AG04450 (cell line): ENCODE data around the gene FAM222A. TPM values are rescaled to one million over a fixed set of nuclear protein-coding genes. Genes with fewer than 3 reads are reported as not detected.

ENCODE experiments used
- CTCF ChIA-PET: fragments of 300-600, 350-600 bp; formaldehyde crosslinking; extraction: SDS; loops from one replicate; lab custom pipeline; 2022; ENCODE audit warnings: antibody characterized with exemption, inconsistent platforms; lab: Charles Lee
- POLR2A ChIA-PET: fragments of 350-600 bp; formaldehyde crosslinking; extraction: SDS; loops from one replicate; lab custom pipeline; 2021; ENCODE audit warnings: antibody characterized with exemption, inconsistent platforms; lab: Yijun Ruan, JAX
- DNase-seq: peaks from one replicate; pipeline ENCODE4 v3.0.0-alpha.2; 2011; ENCODE audit warnings: low read depth, low spot score
- H3K27ac ChIP-seq: one replicate; pipeline ENCODE4 v1.5.1; 2012; ENCODE audit warnings: low read depth, low read length, control low read depth
- H3K27me3 ChIP-seq: one replicate; pipeline ENCODE4 v1.6.0; 2012; ENCODE audit warnings: low read length; ENCODE audit not compliant: control insufficient read depth, insufficient read depth
- H3K4me3 ChIP-seq: 2 replicates; pipeline ENCODE4 v1.5.1; 2011; ENCODE audit warnings: mild to moderate bottlenecking, low read depth, low read length, control low read depth
- H3K9me3 ChIP-seq: 2 replicates; pipeline ENCODE4 v1.5.1; 2012; ENCODE audit warnings: low read length; ENCODE audit not compliant: control insufficient read depth, insufficient read depth
- polyA plus RNA-seq: library from polyadenylated mRNA; depleted of rRNA; stranded (reverse); fragments of >200 nt; gene quantifications from 2 replicates; pipeline ENCODE4 v1.2.3, GENCODE V29; 2011
- TF ChIP-seq, protein P1 (sequence below): IDR thresholded peaks from 2 replicates; pipeline ENCODE4 v1.5.1; 2011; ENCODE audit warnings: low read depth, low read length, control low read depth, inconsistent platforms

The FAM222A gene
- polyA plus RNA-seq, 1 experiment = 0.15 TPM

GRCh38 chr12:109736552-109737108 lies 23.0 kb downstream of the FAM222A start:
- ChIA-PET CTCF (no interaction called here), POLR2A (interaction anchor here (0.8 kb wide), 1 partner anchor 8 kb away, joined by 4 read pairs; no protein-coding TSS in a partner anchor)
- H3K4me3 ChIP-seq = no peak overlapping the region
- H3K27ac ChIP-seq = no peak overlapping the region
- peaks cover 17% of the 10 kb centered on the region for H3K27me3 ChIP-seq
- TF ChIP-seq, protein P1, sequence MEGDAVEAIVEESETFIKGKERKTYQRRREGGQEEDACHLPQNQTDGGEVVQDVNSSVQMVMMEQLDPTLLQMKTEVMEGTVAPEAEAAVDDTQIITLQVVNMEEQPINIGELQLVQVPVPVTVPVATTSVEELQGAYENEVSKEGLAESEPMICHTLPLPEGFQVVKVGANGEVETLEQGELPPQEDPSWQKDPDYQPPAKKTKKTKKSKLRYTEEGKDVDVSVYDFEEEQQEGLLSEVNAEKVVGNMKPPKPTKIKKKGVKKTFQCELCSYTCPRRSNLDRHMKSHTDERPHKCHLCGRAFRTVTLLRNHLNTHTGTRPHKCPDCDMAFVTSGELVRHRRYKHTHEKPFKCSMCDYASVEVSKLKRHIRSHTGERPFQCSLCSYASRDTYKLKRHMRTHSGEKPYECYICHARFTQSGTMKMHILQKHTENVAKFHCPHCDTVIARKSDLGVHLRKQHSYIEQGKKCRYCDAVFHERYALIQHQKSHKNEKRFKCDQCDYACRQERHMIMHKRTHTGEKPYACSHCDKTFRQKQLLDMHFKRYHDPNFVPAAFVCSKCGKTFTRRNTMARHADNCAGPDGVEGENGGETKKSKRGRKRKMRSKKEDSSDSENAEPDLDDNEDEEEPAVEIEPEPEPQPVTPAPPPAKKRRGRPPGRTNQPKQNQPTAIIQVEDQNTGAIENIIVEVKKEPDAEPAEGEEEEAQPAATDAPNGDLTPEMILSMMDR = no peak
- no peak for DNase-seq
- no peaks in the 10 kb centered on the region for H3K9me3 ChIP-seq

DNA sequence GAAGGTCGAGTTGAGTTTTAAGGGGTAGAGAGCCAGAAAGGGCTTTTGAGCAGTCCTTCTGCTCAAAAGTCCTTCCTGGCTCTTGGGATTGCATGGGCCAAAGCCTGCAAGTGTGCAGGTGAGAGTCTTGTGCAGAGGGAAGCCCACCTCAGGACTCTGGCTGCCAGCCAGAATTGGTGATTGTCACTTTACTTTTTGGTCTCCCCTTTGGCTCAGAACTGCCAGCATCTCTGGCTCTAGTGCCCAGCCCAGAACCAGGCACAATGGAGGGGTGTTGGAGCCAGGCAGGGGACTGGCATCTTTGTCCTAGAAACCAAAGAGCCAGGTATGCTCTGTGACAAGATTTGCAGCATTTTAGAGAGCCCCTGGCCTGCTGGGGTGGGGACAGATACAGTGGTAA lies 23.5 kb downstream of the FAM222A start:
- Histone ChIP-seq H3K27ac (no peak overlapping the region), H3K4me3 (no peak overlapping the region), H3K27me3 (peaks cover 16% of the 10 kb centered on the region), H3K9me3 (no peaks in the 10 kb centered on the region)
- TF ChIP-seq, protein P1 = no peak
- ChIA-PET POLR2A (interaction anchor here (0.8 kb wide), 1 partner anchor 8 kb away, joined by 4 read pairs; no protein-coding TSS in a partner anchor), CTCF (no interaction called here)
- DNase-seq = no peak

- no peak overlapping the region for H3K27ac ChIP-seq
- TF ChIP-seq, protein P1 = no peak
- ChIA-PET CTCF (no interaction called here), POLR2A (no interaction called here)
- H3K9me3 ChIP-seq = no peaks in the 10 kb centered on the region
- DNase-seq = no peak
- no peak overlapping the region for H3K4me3 ChIP-seq
- H3K27me3 ChIP-seq = peaks cover 12% of the 10 kb centered on the region
Observed at GRCh38 chr12:109737631-109738030, 24.0 kb downstream of the FAM222A start.

GRCh38 chr12:109738209-109738608 lies 24.6 kb downstream of the FAM222A start:
- ChIA-PET POLR2A (no interaction called here), CTCF (no interaction called here)
- Histone ChIP-seq H3K27me3 (peaks cover 11% of the 10 kb centered on the region), H3K27ac (no peak overlapping the region), H3K4me3 (no peak overlapping the region), H3K9me3 (no peaks in the 10 kb centered on the region)
- TF ChIP-seq, protein P1 = no peak
- no peak for DNase-seq

DNA sequence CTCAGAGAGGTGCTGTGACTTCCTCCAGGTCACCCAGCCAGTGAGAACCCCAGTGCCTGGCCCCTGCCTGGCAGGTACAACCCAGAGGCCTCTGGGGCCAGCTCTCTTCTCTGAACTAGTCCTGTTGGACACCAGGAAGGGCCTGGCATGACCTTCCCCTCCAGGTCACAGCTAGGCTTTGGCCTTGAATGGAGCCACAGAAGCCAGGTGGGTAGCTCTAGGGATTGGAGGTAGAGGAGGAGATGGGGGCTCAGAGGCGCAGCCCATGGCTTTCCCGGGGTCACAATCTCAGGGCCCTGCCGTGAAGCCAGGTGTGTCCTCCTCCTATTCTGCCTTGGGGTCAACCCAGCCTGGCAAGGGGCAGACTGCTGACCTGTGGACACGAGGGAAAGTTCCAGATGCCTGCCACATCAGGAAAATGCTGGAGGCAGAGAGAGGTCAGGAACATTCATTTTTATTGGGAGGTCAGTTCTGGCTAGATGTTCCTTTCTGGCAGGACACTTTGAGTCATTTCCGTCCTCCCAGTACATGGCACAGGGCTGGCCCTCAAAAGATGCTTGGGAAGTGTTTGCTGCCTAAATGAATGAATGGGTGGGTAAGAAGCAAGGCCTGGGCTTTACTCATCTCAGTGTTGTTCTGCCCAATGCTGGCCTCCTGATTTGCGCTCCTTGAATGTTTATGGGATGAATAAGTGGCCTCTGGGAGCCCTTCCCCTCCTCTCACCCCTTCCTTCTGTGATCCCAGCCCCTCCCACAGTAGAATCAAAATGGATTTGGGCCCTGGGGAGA lies 25.4 kb downstream of the FAM222A start:
- POLR2A ChIA-PET = no interaction called here
- DNase-seq = no peak
- H3K9me3 ChIP-seq = no peaks in the 10 kb centered on the region
- H3K27ac ChIP-seq = no peak overlapping the region
- TF ChIP-seq, protein P1 = no peak
- peaks cover 11% of the 10 kb centered on the region for H3K27me3 ChIP-seq
- no peak overlapping the region for H3K4me3 ChIP-seq
- CTCF ChIA-PET = interaction anchor here (0.5 to 0.8 kb wide), 2 partner anchors 56 to 627 kb away, joined by 3 to 5 read pairs; no protein-coding TSS in a partner anchor
